Right atrium auricular region (tissue), 2 donors: ENCODE results near the gene SLC7A9. TPM values are rescaled to one million over a fixed set of nuclear protein-coding genes. Genes with fewer than 3 reads are reported as not detected.

Experiments used
- DNase-seq: peaks from one replicate; pipeline ENCODE4 v3.0.0-alpha.2; 2019; ENCODE audit warnings: low spot score
- H3K27ac ChIP-seq, 2 donors: fragments of 200-600 bp; sonication (generic); 1 replicate in 1 of 2; 2 replicates in 1 of 2; pipeline ENCODE4 v1.5.1; 2016 to 2019
- H3K27me3 ChIP-seq, 2 donors: fragments of 200-600 bp; sonication (generic); one replicate each; pipeline versions ENCODE4 v1.5.1 to v1.6.0; 2017 to 2019
- H3K36me3 ChIP-seq: fragments of 200-600 bp; sonication (generic); one replicate; pipeline ENCODE4 v1.5.1; 2016
- H3K4me1 ChIP-seq, 2 donors: fragments of 200-600 bp; sonication (generic); one replicate each; pipeline versions ENCODE4 v1.5.1 to v1.6.0; 2017 to 2019
- H3K4me3 ChIP-seq, 2 donors: fragments of 200-600 bp; sonication (generic); 1 replicate in 1 of 2; 2 replicates in 1 of 2; pipeline ENCODE4 v1.5.1; 2017 to 2019; ENCODE audit warnings: mild to moderate bottlenecking in 1 of 2, moderate library complexity in 1 of 2
- H3K9me3 ChIP-seq, 2 donors: fragments of 200-600 bp; sonication (generic); one replicate each; pipeline ENCODE4 v1.5.1; 2019
- total RNA-seq, 2 donors: library from RNA; depleted of rRNA; stranded (reverse); fragments of >200 nt; gene quantifications; one replicate each; pipeline ENCODE4 v1.1.0, GENCODE V29; 2016
- TF ChIP-seq, protein P1 (sequence below), 2 donors: fragments of 200-600 bp; sonication (generic); IDR thresholded peaks; one replicate each; pipeline ENCODE4 v1.5.1; 2019; ENCODE audit warnings: antibody characterized with exemption in 2 of 2

The SLC7A9 gene
- total RNA-seq, 2 donors from 2014 or later: not detected

DNA sequence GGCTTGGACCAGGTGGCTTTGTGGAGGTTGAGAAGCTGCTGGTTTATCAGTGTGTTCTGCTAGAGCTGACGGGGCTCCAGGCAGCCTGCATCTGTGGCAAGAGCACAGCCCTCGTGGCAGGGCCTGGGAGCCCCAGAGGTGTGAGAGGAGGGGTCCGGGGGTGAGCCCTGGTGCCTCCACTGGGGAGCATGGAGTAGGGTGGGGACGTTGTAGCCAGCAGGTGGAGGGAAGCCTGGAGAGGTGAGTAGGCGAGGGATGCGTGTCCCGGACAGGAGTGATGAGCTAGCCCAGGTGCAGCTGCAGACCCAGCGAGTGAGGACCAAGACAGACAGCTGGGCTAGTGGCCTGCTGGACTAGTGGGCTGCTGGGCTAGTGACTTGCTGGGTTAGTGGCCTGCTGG is 51.0 kb downstream of the SLC7A9 start:
- no peaks in the 10 kb centered on the region for H3K4me1 ChIP-seq
- H3K36me3 ChIP-seq: no peaks in the 10 kb centered on the region
- H3K27me3 ChIP-seq: no peaks in the 10 kb centered on the region
- no peak for DNase-seq
- H3K27ac ChIP-seq: no peak overlapping the region
- TF ChIP-seq, protein P1, sequence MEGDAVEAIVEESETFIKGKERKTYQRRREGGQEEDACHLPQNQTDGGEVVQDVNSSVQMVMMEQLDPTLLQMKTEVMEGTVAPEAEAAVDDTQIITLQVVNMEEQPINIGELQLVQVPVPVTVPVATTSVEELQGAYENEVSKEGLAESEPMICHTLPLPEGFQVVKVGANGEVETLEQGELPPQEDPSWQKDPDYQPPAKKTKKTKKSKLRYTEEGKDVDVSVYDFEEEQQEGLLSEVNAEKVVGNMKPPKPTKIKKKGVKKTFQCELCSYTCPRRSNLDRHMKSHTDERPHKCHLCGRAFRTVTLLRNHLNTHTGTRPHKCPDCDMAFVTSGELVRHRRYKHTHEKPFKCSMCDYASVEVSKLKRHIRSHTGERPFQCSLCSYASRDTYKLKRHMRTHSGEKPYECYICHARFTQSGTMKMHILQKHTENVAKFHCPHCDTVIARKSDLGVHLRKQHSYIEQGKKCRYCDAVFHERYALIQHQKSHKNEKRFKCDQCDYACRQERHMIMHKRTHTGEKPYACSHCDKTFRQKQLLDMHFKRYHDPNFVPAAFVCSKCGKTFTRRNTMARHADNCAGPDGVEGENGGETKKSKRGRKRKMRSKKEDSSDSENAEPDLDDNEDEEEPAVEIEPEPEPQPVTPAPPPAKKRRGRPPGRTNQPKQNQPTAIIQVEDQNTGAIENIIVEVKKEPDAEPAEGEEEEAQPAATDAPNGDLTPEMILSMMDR (IDR thresholded peaks at IDR 0.05): no peak
- H3K4me3 ChIP-seq: no peak overlapping the region
- H3K9me3 ChIP-seq: no peaks in the 10 kb centered on the region

DNA sequence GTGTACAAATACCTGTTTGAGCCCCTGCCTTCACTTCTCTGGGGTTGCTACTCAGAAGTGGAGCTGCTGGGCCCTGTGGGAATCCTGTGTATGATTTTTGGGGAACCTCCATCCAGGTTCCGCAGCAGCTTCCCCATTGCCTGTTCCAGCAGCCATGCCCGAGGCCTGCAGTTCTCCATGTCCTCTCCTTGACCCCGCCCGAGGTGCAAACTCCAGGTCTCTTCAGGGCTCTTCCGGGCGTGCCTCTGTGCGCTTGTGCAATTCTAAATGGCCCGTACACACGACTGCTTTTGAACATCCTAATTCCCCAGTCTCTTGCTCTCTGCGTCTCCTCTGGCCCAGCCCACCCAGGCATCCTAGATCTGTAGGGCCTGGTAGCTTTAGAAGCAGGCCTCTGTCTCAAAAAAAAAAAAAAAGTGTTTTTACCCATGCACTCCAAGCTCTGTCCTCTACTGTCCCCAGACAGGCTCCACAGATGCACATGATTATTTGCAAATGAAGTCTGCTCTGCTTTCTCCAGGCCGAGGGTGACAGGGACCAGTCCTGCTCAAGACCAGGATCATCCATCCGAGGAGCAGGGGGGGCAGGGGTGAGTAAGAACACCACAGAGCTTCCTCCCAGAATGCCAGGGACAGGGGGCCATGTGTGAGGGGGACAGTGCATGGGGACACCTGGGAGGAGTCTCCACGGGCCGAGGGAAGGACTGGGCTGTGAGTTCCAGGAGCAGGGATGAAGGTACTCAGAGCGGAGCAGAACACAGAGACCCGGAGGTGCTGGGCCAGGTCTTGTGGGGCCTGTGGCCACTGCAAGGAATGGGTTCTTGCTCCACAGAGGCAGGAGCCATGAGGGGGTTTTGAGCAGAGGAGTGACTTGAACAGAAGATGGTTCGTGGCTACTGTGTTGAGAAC is 51.7 kb downstream of the SLC7A9 start:
- Histone ChIP-seq H3K36me3 (no peaks in the 10 kb centered on the region), H3K4me1 (no peaks in the 10 kb centered on the region), H3K27me3 (no peaks in the 10 kb centered on the region), H3K27ac (no peak overlapping the region), H3K9me3 (no peaks in the 10 kb centered on the region), H3K4me3 (no peak overlapping the region)
- TF ChIP-seq, protein P1 (IDR thresholded peaks at IDR 0.05): no peak
- no peak for DNase-seq

- TF ChIP-seq, protein P1 (IDR thresholded peaks at IDR 0.05): no peak
- Histone ChIP-seq H3K9me3 (no peaks in the 10 kb centered on the region), H3K27ac (no peak overlapping the region), H3K4me1 (no peaks in the 10 kb centered on the region), H3K36me3 (no peaks in the 10 kb centered on the region), H3K4me3 (no peak overlapping the region), H3K27me3 (no peaks in the 10 kb centered on the region)
- DNase-seq: no peak
Observed at GRCh38 chr19:32816555-32817099, 52.9 kb downstream of the SLC7A9 start.

GRCh38 chr19:32814624-32815023 is 54.9 kb downstream of the SLC7A9 start:
- TF ChIP-seq, protein P1 (IDR thresholded peaks at IDR 0.05): no peak
- H3K27ac ChIP-seq: no peak overlapping the region
- no peaks in the 10 kb centered on the region for H3K27me3 ChIP-seq
- H3K4me1 ChIP-seq: no peaks in the 10 kb centered on the region
- H3K9me3 ChIP-seq: no peaks in the 10 kb centered on the region
- no peak for DNase-seq
- H3K4me3 ChIP-seq: no peak overlapping the region
- H3K36me3 ChIP-seq: no peaks in the 10 kb centered on the region

- Histone ChIP-seq H3K4me3 (no peak overlapping the region), H3K9me3 (no peaks in the 10 kb centered on the region), H3K4me1 (no peaks in the 10 kb centered on the region), H3K27me3 (no peaks in the 10 kb centered on the region), H3K27ac (no peak overlapping the region), H3K36me3 (no peaks in the 10 kb centered on the region)
- TF ChIP-seq, protein P1 (IDR thresholded peaks at IDR 0.05): no peak
- no peak for DNase-seq
Observed at GRCh38 chr19:32813862-32814425, 55.6 kb downstream of the SLC7A9 start.
